IPS-NIHi11 (cell line): ENCODE measurements around the gene SIRPB2.
"Not testable (repeated sequence)": the region's sequence is repeated elsewhere in the genome, so short reads cannot be mapped to it uniquely, and the experiment has no call there.

Source experiments
- DNase-seq: peaks from one replicate; pipeline ENCODE4 v3.0.0; 2012; ENCODE audit warnings: mixed read lengths, low spot score

SIRPB2 gene

GRCh38 chr20:1499528-1500420 is 8.6 kb upstream of the SIRPB2 start:
- DNase-seq = no peak

- not testable (repeated sequence) for DNase-seq
Measured at GRCh38 chr20:1497371-1497770, 6.2 kb upstream of the SIRPB2 start.

- no peak for DNase-seq
Measured at GRCh38 chr20:1496930-1497329, 5.7 kb upstream of the SIRPB2 start.

- no peak for DNase-seq
Measured at GRCh38 chr20:1494436-1494835, 3.2 kb upstream of the SIRPB2 start.

GRCh38 chr20:1493536-1493935 is 2.3 kb upstream of the SIRPB2 start:
- DNase-seq = no peak

GRCh38 chr20:1491860-1492642 is 831 bp upstream of the SIRPB2 start:
- DNase-seq = no peak

GRCh38 chr20:1490643-1491195 is 501 bp downstream of the SIRPB2 start:
- DNase-seq = no peak

GRCh38 chr20:1489764-1490436 is 1.3 kb downstream of the SIRPB2 start:
- no peak for DNase-seq

GRCh38 chr20:1489325-1489724 is 1.9 kb downstream of the SIRPB2 start:
- no peak for DNase-seq

GRCh38 chr20:1486566-1486965 is 4.7 kb downstream of the SIRPB2 start:
- DNase-seq = no peak

- DNase-seq = no peak
Measured at GRCh38 chr20:1484438-1485116, 6.6 kb downstream of the SIRPB2 start.

GRCh38 chr20:1479831-1480595 is 11.2 kb downstream of the SIRPB2 start:
- no peak for DNase-seq

- no peak for DNase-seq
Measured at GRCh38 chr20:1478566-1478965, 12.7 kb downstream of the SIRPB2 start.

- no peak for DNase-seq
Measured at GRCh38 chr20:1477896-1478490, 13.2 kb downstream of the SIRPB2 start.

GRCh38 chr20:1474817-1475603 is 16.2 kb downstream of the SIRPB2 start:
- DNase-seq = peak; percentile 45

GRCh38 chr20:1474325-1474724 is 16.9 kb downstream of the SIRPB2 start:
- DNase-seq = no peak

GRCh38 chr20:1473246-1474220 is 17.7 kb downstream of the SIRPB2 start:
- DNase-seq = no peak

- DNase-seq = no peak
Measured at GRCh38 chr20:1472556-1473245, 18.5 kb downstream of the SIRPB2 start.
